Skeletal muscle satellite cell (primary cell): ENCODE measurements around the gene ARHGAP25.

Source experiments
- H3K27me3 ChIP-seq: 2 replicates; pipeline ENCODE4 v1.7.0; 2013; ENCODE audit warnings: low read length; ENCODE audit not compliant: control insufficient read depth, insufficient read depth
- H3K36me3 ChIP-seq: 2 replicates; pipeline ENCODE4 v1.7.0; 2013; ENCODE audit warnings: mild to moderate bottlenecking, control low read depth, low read length; ENCODE audit not compliant: insufficient read depth
- H3K4me1 ChIP-seq: 2 replicates; pipeline ENCODE4 v1.7.0; 2013; ENCODE audit warnings: low read length; ENCODE audit not compliant: control insufficient read depth, insufficient read depth
- H3K4me2 ChIP-seq: 2 replicates; pipeline ENCODE4 v1.7.0; 2013; ENCODE audit warnings: mild to moderate bottlenecking, low read length
- H3K4me3 ChIP-seq: 2 replicates; pipeline ENCODE4 v1.7.0; 2013; ENCODE audit warnings: low read length
- H3K9ac ChIP-seq: 2 replicates; pipeline ENCODE4 v1.7.0; 2013; ENCODE audit warnings: mild to moderate bottlenecking, low read depth, low read length, moderate library complexity
- H3K9me3 ChIP-seq: replicated peaks from 2 replicates; pipeline ENCODE4 v1.7.0; 2013; ENCODE audit warnings: mild to moderate bottlenecking, control low read depth, low read length

ARHGAP25 gene

GRCh38 chr2:68737711-68738110 lies 3.1 kb downstream of the ARHGAP25 start:
- Histone ChIP-seq H3K27me3 (peaks cover 74% of the 10 kb centered on the region), H3K4me1 (no peaks in the 10 kb centered on the region), H3K4me2 (no peak overlapping the region), H3K4me3 (no peak overlapping the region), H3K36me3 (no peaks in the 10 kb centered on the region), H3K9ac (no peak overlapping the region), H3K9me3 (no peaks in the 10 kb centered on the region)

- H3K9me3 ChIP-seq = no peaks in the 10 kb centered on the region
- peaks cover 74% of the 10 kb centered on the region for H3K27me3 ChIP-seq
- no peak overlapping the region for H3K4me3 ChIP-seq
- no peaks in the 10 kb centered on the region for H3K4me1 ChIP-seq
- no peak overlapping the region for H3K4me2 ChIP-seq
- H3K9ac ChIP-seq = no peak overlapping the region
- no peaks in the 10 kb centered on the region for H3K36me3 ChIP-seq
Measured at GRCh38 chr2:68738906-68739594, 4.4 kb downstream of the ARHGAP25 start.

- Histone ChIP-seq H3K9me3 (no peaks in the 10 kb centered on the region), H3K27me3 (peaks cover 75% of the 10 kb centered on the region), H3K4me1 (no peaks in the 10 kb centered on the region), H3K4me2 (no peak overlapping the region), H3K36me3 (no peaks in the 10 kb centered on the region), H3K4me3 (no peak overlapping the region), H3K9ac (no peak overlapping the region)
Measured at GRCh38 chr2:68739595-68740399, 5.2 kb downstream of the ARHGAP25 start.

DNA sequence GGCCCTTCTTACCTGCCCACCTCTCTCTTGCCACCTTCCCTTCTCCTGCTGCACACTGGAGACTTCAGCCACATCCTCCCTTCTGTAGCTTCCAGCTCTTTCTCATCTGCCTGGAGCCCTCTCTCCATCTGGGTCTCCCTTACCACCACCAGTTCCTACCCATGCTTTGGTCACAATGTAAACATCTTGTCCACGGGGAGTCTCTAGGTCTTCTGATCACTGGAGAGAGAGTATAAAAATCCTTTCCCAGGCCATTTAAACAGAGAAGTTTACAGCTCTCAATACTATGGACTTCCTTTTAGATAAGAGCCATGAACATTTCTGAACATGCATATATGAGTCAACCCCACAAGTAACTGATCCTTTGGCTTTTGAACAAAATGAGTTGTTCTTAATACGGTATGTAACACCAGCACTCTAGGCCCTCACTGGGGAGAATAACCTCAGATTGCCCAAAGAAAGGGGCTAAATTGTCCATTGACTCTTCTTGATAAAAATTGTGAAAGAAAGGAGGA lies 5.8 kb downstream of the ARHGAP25 start:
- no peaks in the 10 kb centered on the region for H3K4me1 ChIP-seq
- H3K9ac ChIP-seq = no peak overlapping the region
- no peaks in the 10 kb centered on the region for H3K9me3 ChIP-seq
- H3K4me2 ChIP-seq = no peak overlapping the region
- no peaks in the 10 kb centered on the region for H3K36me3 ChIP-seq
- H3K27me3 ChIP-seq = peaks cover 70% of the 10 kb centered on the region
- no peak overlapping the region for H3K4me3 ChIP-seq

DNA sequence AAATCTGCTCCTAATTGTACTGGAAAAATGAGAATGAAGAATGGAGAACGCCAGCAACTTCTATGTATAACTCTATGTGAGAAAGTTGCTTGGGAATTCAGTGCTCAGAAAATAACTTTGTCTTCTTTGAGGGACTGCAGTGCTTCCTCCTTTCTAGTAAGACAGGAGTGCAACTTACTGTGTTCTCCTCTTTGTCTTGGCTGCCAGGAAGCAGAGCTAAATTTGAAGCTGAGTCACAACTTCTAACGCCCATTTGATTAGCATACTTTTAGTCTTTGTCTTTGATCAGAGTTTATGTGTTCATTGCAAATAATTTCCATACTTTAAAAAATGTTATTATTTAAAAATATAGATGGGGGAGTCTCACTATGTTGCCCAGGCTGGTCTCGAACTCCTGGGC lies 6.6 kb downstream of the ARHGAP25 start:
- Histone ChIP-seq H3K4me2 (no peak overlapping the region), H3K9me3 (no peaks in the 10 kb centered on the region), H3K27me3 (peaks cover 62% of the 10 kb centered on the region), H3K36me3 (no peaks in the 10 kb centered on the region), H3K9ac (no peak overlapping the region), H3K4me3 (no peak overlapping the region), H3K4me1 (no peaks in the 10 kb centered on the region)

- Histone ChIP-seq H3K27me3 (peaks cover 56% of the 10 kb centered on the region), H3K4me3 (no peak overlapping the region), H3K36me3 (no peaks in the 10 kb centered on the region), H3K9me3 (no peaks in the 10 kb centered on the region), H3K9ac (no peak overlapping the region), H3K4me1 (no peaks in the 10 kb centered on the region), H3K4me2 (no peak overlapping the region)
Measured at GRCh38 chr2:68741805-68742306, 7.2 kb downstream of the ARHGAP25 start.

DNA sequence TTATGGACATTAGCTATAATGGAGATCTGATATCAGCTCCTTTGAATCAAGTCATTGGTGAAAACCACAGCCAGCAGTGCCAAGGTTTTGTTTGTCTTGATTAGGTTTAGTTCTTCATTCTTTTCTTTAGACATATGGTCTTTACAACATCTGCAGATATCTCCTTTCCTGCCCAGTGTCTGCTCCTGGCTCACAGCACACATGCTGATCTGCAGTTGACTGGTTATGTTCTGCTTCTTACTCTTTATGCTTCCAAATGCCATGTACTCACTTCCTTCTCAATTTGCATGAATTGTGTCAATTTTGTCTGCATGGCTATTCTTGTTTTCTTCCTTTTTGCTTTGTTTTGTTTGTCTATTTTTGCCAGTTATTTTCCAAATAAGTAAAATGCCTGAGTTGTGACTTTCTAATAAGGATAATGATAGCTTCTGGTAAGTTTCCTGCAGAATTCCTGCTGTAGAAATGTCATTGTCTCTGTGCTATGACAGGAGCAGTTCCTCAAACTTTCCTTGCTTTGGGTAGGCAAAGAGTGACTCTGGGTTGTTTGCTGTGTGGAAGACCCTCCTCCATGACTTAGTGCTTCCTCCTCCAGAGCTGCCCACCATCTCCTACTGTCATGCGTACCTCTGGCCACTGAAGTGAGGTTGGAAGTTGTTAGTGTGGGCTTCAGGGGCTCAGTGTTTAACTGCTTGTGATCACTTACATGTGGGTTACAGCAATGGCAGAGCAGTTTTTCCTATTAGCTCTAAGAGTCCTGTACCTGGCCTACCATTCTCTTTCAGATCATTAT lies 8.2 kb downstream of the ARHGAP25 start:
- H3K36me3 ChIP-seq = no peaks in the 10 kb centered on the region
- peaks cover 58% of the 10 kb centered on the region for H3K27me3 ChIP-seq
- no peaks in the 10 kb centered on the region for H3K9me3 ChIP-seq
- no peak overlapping the region for H3K4me2 ChIP-seq
- no peaks in the 10 kb centered on the region for H3K4me1 ChIP-seq
- no peak overlapping the region for H3K9ac ChIP-seq
- no peak overlapping the region for H3K4me3 ChIP-seq

DNA sequence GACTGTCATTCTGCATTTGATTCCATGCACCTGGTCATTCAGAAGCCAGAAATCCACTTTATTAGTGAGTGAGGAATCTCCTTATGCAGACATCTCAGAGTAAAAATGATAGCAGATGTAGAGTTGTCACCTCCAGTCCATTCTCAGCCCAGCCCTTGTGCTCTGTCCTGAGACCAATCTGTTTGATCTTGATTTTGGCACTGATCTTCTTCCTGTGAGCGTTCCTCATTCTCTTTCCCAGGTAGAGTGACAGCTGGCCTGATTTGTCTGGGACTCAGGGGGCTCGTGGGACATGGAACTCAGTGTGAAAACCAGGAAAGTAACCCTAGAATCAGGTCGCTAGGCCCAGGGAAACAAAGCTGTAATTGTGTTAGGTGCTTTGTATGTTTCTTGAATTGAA lies 8.9 kb downstream of the ARHGAP25 start:
- H3K9ac ChIP-seq = no peak overlapping the region

GRCh38 chr2:68744366-68744912 lies 9.8 kb downstream of the ARHGAP25 start:
- no peaks in the 10 kb centered on the region for H3K4me1 ChIP-seq
- H3K9me3 ChIP-seq = no peaks in the 10 kb centered on the region
- H3K9ac ChIP-seq = no peak overlapping the region
- no peak overlapping the region for H3K4me3 ChIP-seq
- H3K27me3 ChIP-seq = peaks cover 55% of the 10 kb centered on the region
- H3K36me3 ChIP-seq = no peaks in the 10 kb centered on the region
- no peak overlapping the region for H3K4me2 ChIP-seq

More for the DNA sequence above, 8.9 kb downstream of the ARHGAP25 start:
- Histone ChIP-seq H3K27me3 (peaks cover 59% of the 10 kb centered on the region), H3K9me3 (no peaks in the 10 kb centered on the region), H3K4me2 (no peak overlapping the region), H3K36me3 (no peaks in the 10 kb centered on the region), H3K4me1 (no peaks in the 10 kb centered on the region), H3K4me3 (no peak overlapping the region)

DNA sequence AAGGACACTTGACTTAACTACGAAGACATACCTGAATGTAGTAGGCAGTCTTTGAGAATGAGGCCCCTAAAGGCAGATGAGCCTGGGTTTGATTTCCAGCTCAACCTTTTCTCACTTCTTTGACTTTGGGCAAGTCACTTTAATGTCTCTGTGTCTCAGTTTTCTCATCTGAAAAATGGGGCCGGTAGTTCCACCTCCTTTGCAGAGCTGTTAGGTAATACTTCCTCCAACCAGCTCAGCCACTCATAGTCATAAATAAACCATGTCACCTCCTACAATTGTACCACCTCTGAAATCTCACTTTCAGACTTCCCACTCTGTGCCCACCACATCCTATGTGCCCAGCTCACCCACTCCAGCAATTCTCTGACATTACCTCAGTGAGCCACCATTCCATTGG lies 10.4 kb downstream of the ARHGAP25 start:
- Histone ChIP-seq H3K36me3 (no peaks in the 10 kb centered on the region), H3K9me3 (no peaks in the 10 kb centered on the region), H3K27me3 (peaks cover 54% of the 10 kb centered on the region), H3K9ac (no peak overlapping the region), H3K4me3 (no peak overlapping the region), H3K4me1 (no peaks in the 10 kb centered on the region), H3K4me2 (no peak overlapping the region)

DNA sequence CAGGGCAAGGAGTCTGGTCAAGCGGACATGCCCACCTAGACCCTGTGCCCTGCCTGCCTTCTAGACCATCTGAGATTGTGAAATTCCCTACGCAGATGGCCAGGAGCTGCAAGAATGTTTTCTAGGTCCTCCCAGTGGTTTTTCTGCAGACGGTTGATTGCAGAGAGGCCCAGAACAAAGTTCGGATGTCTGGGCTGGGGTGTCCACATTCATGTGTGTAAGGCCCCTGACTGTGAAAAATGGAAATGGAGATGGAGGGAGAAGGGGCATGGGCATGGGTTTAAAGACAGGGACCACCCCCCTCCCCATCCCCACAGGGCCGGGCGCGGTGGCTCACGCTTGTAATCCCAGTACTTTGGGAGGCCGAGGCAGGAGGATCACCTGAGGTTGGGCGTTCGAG lies 11.8 kb downstream of the ARHGAP25 start:
- Histone ChIP-seq H3K4me3 (no peak overlapping the region), H3K27me3 (peaks cover 47% of the 10 kb centered on the region), H3K9me3 (no peaks in the 10 kb centered on the region), H3K4me1 (no peaks in the 10 kb centered on the region), H3K36me3 (no peaks in the 10 kb centered on the region), H3K4me2 (no peak overlapping the region), H3K9ac (no peak overlapping the region)
